Adrenal gland (tissue), 12 donors: ENCODE results near the gene RBM17. TPM values are rescaled to one million over a fixed set of nuclear protein-coding genes. Genes with fewer than 3 reads are reported as not detected.

Experiments used
- DNase-seq, 7 donors: peaks; one replicate each; pipeline ENCODE4 v3.0.0-alpha.2; 2019 to 2020
- H3K27ac ChIP-seq, 5 donors: fragments of 200-600 bp; sonication (generic) in 4 of 5; 1 replicate in 3 of 5; 2 replicates in 2 of 5; pipeline versions ENCODE4 v1.5.1 to v1.8.0; 2016 to 2020; ENCODE audit warnings: mild to moderate bottlenecking in 1 of 5
- H3K27me3 ChIP-seq: fragments of 200-600 bp; 2 replicates; pipeline ENCODE4 v1.8.0; 2021
- H3K36me3 ChIP-seq, 2 donors: fragments of 200-600 bp; replicated peaks in 1 of 2; 1 replicate in 1 of 2; 2 replicates in 1 of 2; pipeline versions ENCODE4 v1.5.1 to v1.8.0; 2018 to 2022
- H3K4me1 ChIP-seq, 2 donors: fragments of 200-600 bp; replicated peaks in 1 of 2; 1 replicate in 1 of 2; 2 replicates in 1 of 2; pipeline versions ENCODE4 v1.5.1 to v1.8.0; 2018 to 2021
- H3K4me3 ChIP-seq, 4 donors: fragments of 200-600 bp; sonication (generic) in 3 of 4; one replicate each; pipeline ENCODE4 v1.5.1; 2016 to 2018
- H3K9me3 ChIP-seq, 3 donors: fragments of 200-600 bp; sonication (generic) in 1 of 3; replicated peaks in 1 of 3; 1 replicate in 2 of 3; 2 replicates in 1 of 3; pipeline versions ENCODE4 v1.5.1 to v1.8.0; 2016 to 2021
- CTCF ChIP-seq, 6 experiments: fragments of 450-650 bp in 4 of 6; fragments of 200-600 bp in 2 of 6; sonication (generic) in 1 of 6; IDR thresholded peaks; 1 replicate in 5 of 6; 2 replicates in 1 of 6; pipeline versions ENCODE4 v1.5.1 to v1.8.0; 2016 to 2021; ENCODE audit warnings: antibody characterized with exemption in 6 of 6, mild to moderate bottlenecking in 2 of 6, moderate library complexity in 1 of 6
- POLR2A ChIP-seq, 2 donors: fragments of 450-650 bp; IDR thresholded peaks; one replicate each; pipeline ENCODE4 v1.6.1; 2017; ENCODE audit warnings: antibody characterized with exemption in 2 of 2, mild to moderate bottlenecking in 2 of 2, moderate library complexity in 1 of 2
- WGBS, 4 donors: extraction: QIAGEN DNeasy Blood & Tissue Kit in 2 of 4; methylation state at CpG; one replicate each; pipeline versions ENCODE4 v1.1.5 to v1.1.7; 2013 to 2017; 5-methylcytosine and 5-hydroxymethylcytosine counted together
- intact Hi-C, 2 donors: fragments of 100-400 bp; cut with DNase I; formaldehyde crosslinking; loops; one replicate each; pipeline versions ENCODE4 v1.14.1 to v1.15.0; 2022 to 2023
- polyA plus RNA-seq, 3 donors: library from polyadenylated mRNA; stranded (reverse); fragments of 200-250 nt in 2 of 3; fragments of 350-450 nt in 1 of 3; fragmentation: Illumina TruSeq in 1 of 3; extraction: RNeasy Lipid Tissue Mini Kit (QIAGEN cat#74804) in 1 of 3; gene quantifications; one replicate each; pipeline ENCODE4 v1.2.3, GENCODE V29; 2013 to 2014
- total RNA-seq, 9 donors: library from RNA; depleted of rRNA in 4 of 9; stranded (reverse); fragments of >200 nt in 4 of 9; fragments of 120-200 nt in 1 of 9; fragmentation: NEBNext Ultra II Directional in 1 of 9; extraction: Animal tissue kit (Norgen Biotek cat#: 25700) in 1 of 9; gene quantifications; one replicate each; pipeline versions ENCODE4 v1.1.0 to v1.2.4, GENCODE V29; 2013 to 2023
- donor health status: healthy with polysubstance abuse.
- donor health status: Bipolar disorder and iron deficiency.
- donor health status: DM: yes; HTN: yes; CAD: no.
- donor health status: DM: no; HTN: no; CAD: no.
- donor health status: DM: no; HTN: no; CAD: no.
- donor health status: DM: yes; HTN: yes; CAD: no.

RBM17 gene
- total and polyA plus RNA-seq, 12 donors: 31.9 to 123 (median 66.0) TPM

GRCh38 chr10:6139470-6139869 is 50.6 kb downstream of the RBM17 start:
- 74 to 89% (median 85%) methylated on average over 11 of the region's 11 CpGs for WGBS, 4 donors
- Histone ChIP-seq H3K4me3 (no peak overlapping the region), H3K36me3 (no peaks in the 10 kb centered on the region), H3K4me1 (no peaks in the 10 kb centered on the region), H3K27ac (no peak overlapping the region), H3K9me3 (no peaks in the 10 kb centered on the region), H3K27me3 (no peaks in the 10 kb centered on the region)
- TF ChIP-seq CTCF (IDR thresholded peaks at IDR 0.05) (no peak), POLR2A (IDR thresholded peaks at IDR 0.05) (no peak)
- intact Hi-C loops: no loop called here
- no peak for DNase-seq

GRCh38 chr10:6140141-6140841 is 51.5 kb downstream of the RBM17 start:
- Histone ChIP-seq H3K9me3 (no peaks in the 10 kb centered on the region), H3K36me3 (no peaks in the 10 kb centered on the region), H3K4me3 (no peak overlapping the region), H3K4me1 (peaks cover 0 to 1% of the 10 kb centered on the region in 2 donors), H3K27me3 (no peaks in the 10 kb centered on the region), H3K27ac (no peak overlapping the region)
- TF ChIP-seq CTCF (IDR thresholded peaks at IDR 0.05): no peak
- TF ChIP-seq POLR2A (IDR thresholded peaks at IDR 0.05): no peak
- intact Hi-C loops: loop anchor here in 1 of 2 donors (10.0 kb wide), 1 partner anchor 45 kb away; no protein-coding TSS in a partner anchor
- WGBS, 4 donors: 72 to 86% (median 74%) methylated on average over 12 to 28 of the region's 28 CpGs
- no peak for DNase-seq

- 76 to 80% (median 79%) methylated on average over 8 of the region's 8 CpGs for WGBS, 4 donors
- H3K27ac ChIP-seq: no peak overlapping the region
Observed at GRCh38 chr10:6140965-6141295, 52.1 kb downstream of the RBM17 start.

More at GRCh38 chr10:6140965-6141295, 52.1 kb downstream of the RBM17 start:
- Histone ChIP-seq H3K36me3 (no peaks in the 10 kb centered on the region), H3K27me3 (no peaks in the 10 kb centered on the region), H3K4me3 (no peak overlapping the region), H3K4me1 (peaks cover 5 to 8% of the 10 kb centered on the region in 2 donors), H3K9me3 (no peaks in the 10 kb centered on the region)
- DNase-seq: no peak
- no peak for TF ChIP-seq POLR2A (IDR thresholded peaks at IDR 0.05)
- no peak for TF ChIP-seq CTCF (IDR thresholded peaks at IDR 0.05)
- intact Hi-C loops: loop anchor here in 1 of 2 donors (10.0 kb wide), 1 partner anchor 46 kb away; no protein-coding TSS in a partner anchor
